GM18505 (cell line): Measurements from ENCODE around the gene MEGF10.
A peak's percentile ranks its signal among the peaks of the same experiment; 100 is the strongest.
"Not testable (repeated sequence)": the region's sequence is repeated elsewhere in the genome, so short reads cannot be mapped to it uniquely, and the experiment has no call there.

ENCODE experiments used
- ATAC-seq: cut with Tn5 transposase; IDR thresholded peaks from one replicate; pipeline ENCODE4 v1.9.1; 2021; ENCODE audit not compliant: unreplicated experiment
- POLR2A ChIP-seq: IDR thresholded peaks from 4 replicates; pipeline ENCODE4 v1.6.1; 2011; ENCODE audit warnings: borderline replicate concordance; ENCODE audit not compliant: insufficient read depth, insufficient read length; ENCODE audit errors: extremely low read depth

MEGF10 gene

DNA sequence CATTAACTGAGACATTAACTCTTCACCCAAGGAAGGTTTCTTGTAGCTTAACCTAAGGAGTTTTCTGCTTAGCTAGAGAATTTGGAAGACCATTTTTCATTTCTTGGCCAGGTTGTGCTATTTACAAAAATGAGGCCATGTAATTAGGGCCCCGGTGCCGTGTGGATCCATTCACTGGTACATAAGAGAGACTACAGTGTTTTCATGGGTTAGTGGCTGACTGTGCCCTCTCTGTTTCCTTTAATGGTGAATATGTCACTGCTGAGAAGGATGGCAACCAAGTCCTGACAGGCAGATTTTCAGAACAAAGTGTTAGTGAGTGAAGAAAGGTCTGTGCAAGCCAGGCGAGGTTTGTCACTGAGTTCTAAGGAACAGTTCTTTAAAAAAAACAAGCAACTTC lies 15.4 kb downstream of the MEGF10 start:
- no peak for TF ChIP-seq POLR2A
- no peak for ATAC-seq

DNA sequence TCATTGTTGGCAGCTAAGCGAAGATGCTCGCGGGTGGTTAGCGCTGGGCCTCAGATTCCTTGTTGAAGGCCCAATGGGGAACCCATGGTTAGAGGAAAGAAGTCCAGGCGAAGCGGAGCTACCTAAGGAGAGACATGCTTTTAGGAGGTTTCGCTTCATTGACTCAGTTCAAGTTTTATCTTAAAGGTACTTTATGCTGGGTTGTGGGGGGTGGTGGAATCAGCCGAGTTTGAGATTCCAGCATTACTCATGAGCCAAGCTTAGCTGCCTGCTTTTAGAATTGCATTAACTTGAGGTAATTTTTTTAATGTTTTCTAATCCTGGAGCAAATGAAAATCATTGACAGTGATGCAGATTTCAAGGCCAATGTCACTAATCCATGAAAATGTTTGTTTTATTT lies 16.1 kb downstream of the MEGF10 start:
- TF ChIP-seq POLR2A: no peak
- no peak for ATAC-seq

DNA sequence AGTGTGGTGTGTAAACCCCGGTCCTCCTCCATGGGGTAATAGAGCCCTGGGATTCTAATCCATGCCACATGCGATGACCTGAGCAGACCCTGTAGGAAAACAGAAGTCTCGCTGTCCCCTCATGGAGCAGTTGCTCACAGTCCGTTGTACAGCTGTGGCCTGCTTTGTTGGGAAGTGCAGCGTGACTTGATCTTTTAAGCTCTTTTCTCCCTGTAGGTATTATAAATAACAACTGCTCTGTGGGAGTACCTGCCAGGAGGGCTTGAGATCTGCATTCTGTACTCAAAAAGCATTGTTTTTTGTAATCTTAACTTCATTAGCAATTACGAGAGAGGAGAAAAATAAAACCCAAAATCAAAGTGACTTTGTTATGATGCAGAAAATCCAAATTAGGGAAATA lies 17.3 kb downstream of the MEGF10 start:
- no peak for TF ChIP-seq POLR2A
- no peak for ATAC-seq

DNA sequence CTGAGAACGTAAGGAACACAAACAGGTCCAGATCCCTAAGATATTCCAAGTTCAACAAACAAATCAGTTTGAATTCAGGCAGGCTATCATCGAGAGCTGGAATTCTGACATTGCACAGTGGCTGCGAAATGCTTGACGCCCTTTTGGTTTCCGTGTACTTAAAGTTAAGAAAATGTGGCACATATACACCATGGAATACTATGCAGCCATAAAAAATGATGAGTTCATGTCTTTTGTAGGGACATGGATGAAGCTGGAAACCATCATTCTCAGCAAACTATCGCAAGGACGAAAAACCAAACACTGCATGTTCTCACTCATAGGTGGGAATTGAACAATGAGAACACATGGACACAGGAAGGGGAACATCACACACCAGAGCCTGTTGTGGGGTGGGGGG lies 17.7 kb downstream of the MEGF10 start:
- ATAC-seq: not testable (repeated sequence)

DNA sequence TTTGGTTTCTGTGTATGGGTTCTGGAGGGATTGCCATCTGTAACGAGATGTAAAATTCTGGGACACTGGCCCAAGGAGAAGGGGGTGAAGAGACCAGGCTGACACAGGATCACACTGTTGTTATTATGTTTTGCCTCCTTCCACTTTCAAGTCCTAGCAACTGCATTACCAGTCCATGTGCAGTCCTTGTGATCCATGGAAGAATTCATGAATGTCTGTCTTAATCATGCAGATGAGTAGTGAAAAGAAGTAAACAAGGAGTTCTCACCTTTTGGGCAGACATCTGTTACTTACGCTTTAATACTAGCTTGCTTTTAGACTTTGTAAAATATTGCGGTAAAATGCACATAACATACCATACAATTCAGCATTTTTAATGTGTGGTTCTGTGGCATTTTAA lies 18.3 kb downstream of the MEGF10 start:
- no peak for TF ChIP-seq POLR2A

DNA sequence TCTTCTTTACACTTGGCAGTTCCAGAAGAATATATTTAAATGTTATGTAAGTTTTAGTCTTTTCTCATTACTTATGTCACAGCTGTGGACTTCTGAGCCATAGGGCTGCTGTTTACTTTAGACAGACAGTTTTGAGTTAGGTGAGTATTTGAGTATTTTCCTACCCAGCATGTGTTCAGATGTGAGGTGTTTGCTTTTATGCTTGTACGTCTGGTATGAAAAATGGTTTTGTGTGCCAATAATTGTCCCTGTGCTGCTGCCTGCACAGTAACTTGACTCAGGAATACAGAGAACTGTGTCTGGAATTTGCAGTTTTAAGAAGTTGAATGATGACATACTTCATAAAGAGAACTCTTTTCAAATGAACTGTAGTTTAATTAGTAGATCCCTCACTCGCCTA lies 20.8 kb downstream of the MEGF10 start:
- ATAC-seq: no peak
- no peak for TF ChIP-seq POLR2A

More for the DNA sequence above, 18.3 kb downstream of the MEGF10 start:
- no peak for ATAC-seq

DNA sequence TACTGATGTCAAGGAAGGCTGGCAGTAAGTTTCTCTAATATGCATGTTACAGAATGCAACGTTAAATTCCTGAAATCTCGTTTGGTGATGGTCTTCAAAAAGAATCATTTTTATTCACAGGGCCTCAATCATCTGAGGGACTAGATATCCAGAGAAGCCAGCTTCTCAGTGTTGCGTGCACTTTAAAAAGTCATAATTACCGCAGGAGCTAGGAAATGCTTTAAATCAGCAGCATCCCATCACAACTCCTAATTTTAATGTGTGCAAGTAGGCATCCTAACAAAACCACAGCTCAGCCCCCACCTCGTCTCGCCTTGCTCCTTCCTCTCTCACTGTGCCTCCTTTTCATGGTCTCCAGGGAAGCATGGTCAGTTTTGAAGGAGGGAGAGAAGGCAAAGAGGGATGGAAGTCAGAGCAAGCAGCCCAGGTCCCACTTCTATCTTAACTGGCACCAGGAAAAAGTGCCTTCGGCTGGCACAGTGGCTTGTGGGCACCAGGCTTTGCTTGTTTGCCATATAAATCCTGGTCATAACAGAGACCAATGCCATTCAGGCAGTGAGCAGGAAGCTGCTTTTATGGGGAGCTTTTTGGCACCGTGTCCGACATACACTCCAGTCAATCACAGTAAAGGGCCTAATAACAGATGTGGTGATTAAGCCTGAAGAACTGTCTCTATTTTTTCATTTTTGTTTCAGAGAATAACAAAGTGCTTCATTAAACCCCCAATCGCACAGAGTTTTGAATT lies 21.4 kb downstream of the MEGF10 start:
- ATAC-seq: no peak
- no peak for TF ChIP-seq POLR2A

DNA sequence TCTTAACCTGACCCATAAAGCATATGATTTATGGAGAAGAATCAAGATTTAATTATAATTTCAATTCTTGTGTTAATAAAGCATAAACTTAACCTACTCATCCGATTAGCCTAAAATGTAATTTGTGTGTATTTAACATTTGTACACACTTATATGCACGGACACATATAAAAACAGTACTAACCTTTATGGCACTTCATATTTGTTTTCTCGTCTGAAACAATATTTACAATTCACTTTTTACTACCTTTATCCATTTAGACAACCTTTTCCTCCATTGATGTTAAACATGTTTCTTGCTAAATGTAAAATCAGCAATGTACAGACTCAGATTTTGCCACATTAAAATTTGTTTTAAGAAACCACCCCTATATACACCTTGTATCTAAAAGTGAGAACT lies 22.8 kb downstream of the MEGF10 start:
- TF ChIP-seq POLR2A: no peak
- no peak for ATAC-seq

DNA sequence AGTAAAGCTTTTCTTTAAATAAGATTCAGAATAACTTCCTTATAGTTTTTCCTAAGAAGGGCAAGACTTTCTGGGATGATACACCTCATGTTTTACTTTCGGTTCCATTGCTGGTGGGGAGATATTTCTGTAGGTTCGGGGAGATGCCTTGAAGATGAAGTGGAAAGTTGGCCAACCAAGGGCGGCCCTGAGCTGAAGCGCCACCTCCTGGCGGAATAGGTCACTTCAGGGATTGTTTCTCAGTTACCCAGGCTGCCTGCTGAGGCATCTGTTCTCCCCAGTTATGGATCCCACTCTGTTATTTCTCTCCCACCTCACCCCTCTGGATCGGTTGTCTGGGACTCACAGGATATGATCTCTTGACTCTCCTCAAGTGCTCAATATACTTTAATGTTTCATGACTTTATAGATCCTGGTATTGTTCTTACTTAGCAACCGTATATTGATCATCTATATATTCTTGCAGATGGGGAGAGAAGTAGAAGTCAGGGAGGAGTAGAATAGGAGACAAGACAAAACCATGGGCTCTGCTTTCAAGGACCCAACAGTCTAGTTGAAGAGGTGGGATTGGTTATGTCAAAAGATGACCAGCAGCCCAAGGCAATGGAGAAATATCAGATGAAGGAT lies 23.4 kb downstream of the MEGF10 start:
- ATAC-seq: peak; percentile 94
- TF ChIP-seq POLR2A: no peak

DNA sequence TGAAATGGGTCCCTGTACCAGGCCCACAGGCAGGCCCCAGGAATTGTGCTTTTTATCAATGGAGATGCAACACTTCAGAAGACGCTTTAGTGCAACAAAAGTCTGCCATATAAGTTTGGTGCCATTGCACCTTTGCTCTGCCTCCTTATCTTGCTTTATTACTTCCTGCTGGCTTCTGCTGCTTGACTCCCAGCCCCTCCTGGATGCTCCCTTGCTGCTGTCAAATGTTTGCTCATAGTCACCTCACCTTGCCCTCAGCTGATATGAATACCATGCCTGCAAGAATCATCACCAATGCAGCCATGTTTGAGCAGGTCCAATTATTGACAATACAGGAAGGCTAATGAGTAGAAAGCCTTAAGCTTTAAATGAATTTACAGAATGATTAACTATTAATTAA lies 25.4 kb downstream of the MEGF10 start:
- no peak for ATAC-seq
- TF ChIP-seq POLR2A: no peak

DNA sequence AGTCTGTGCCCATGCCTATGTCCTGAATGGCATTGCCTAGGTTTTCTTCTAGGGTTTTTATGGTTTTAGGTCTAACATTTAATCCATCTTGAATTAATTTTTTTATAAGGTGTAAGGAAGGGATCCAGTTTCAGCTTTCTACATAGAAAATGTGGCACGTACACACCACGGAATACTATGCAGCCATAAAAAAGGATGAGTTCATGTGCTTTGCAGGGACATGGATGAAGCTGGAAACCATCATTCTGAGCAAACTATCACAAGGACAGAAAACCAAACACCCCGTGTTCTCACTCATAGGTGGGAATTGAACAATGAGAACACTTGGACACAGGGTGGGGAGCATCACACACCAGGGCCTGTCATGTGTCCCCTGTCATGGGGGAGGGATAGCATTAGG lies 26.8 kb downstream of the MEGF10 start:
- ATAC-seq: not testable (repeated sequence)

DNA sequence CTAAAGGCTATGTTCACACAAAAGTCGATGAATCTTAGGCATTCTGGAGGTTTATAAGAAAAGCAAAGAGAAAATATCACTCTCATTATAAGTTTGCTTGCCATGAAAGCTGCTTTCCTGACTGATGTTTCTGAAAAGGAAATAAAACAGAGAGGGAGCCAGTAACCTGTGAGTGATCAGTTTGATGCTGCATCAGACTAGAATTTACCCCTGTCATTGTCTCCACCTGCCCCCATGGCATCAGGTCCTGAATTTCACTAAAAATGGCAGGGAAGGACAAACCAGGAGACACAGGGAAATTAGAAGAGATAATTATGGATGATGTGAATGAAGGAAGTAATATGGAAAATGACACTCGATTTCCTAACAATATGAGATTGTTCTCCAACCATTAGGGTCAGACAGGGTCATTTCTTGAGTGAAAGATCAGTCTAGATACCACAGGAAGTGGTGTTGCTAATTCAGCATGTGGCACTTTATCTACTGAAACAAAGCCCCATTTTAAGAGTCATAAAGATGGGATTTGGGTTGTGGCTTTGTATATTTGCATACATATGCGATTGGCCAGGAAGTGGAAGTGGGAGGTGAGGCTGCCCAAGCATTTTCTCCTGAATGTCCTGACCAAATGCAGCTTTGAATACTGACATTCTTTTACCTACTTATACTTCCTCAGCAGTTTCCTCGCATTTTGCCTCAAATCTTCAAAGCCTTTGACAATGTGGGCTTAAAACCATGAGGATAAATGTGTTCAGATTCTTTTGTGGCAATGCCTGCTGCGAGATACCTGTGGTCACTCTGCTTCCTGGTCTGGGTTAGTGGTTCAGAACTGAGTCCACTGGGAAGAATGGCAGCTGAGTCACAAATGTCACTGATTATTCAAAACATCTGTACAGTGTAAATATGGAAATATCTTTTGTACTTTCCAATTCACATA lies 29.7 kb downstream of the MEGF10 start:
- ATAC-seq: peak; percentile 88
- TF ChIP-seq POLR2A: no peak

DNA sequence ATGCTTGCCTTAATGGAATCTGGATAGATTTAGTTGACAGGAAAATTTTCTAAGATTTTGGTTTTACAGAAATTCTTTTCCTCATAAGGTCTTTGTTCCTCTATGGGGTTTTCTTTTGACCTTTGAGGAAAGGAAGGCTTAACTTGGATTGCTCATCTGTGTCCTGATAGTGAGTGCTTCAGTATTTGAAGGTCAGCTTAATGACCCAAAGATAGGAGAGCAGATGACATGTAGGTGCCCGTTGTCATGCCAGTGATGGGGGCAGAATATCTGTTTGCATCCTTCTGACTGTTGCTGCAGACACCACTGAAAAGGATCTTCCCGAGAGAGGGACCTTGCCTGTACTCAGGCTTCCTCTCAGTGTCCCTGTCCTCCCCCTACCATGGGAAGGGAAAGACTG lies 30.9 kb downstream of the MEGF10 start:
- no peak for ATAC-seq

DNA sequence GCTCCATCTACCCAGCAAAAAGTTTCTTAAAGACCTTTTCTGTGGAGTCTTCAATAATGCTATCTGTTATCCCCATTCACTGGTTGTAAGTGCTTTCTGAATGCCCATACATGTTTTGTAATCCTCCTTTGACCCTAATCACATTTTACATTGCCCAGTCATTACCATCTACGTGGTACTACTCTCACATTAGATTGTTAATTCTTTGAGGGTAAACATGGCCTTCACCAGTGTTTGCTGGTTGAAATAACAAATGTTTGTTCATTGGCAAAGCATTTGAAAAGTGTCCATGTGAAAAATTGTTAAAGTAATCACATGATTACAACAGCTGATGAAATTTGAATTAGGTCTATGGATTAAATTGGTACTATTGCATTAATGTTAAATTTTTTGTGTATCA lies 31.8 kb downstream of the MEGF10 start:
- no peak for TF ChIP-seq POLR2A
- ATAC-seq: no peak

More for the DNA sequence above, 30.9 kb downstream of the MEGF10 start:
- TF ChIP-seq POLR2A: no peak
